HepG2 (cell line): ENCODE measurements around the gene YWHAQ. TPM values are rescaled to one million over a fixed set of nuclear protein-coding genes. Genes with fewer than 3 reads are reported as not detected.

Experiments used
- ARNT ChIP-seq: fragments of 450-650 bp; IDR thresholded peaks from 2 replicates; pipeline ENCODE4 v1.6.1; 2017
- EEA1 ChIP-seq: sonication (generic); formaldehyde crosslinking; IDR thresholded peaks from 2 replicates; pipeline ENCODE4 v1.5.1; 2020; ENCODE audit warnings: mild to moderate bottlenecking, missing genetic modification reagents, borderline replicate concordance
- EHMT2 ChIP-seq: fragments of 200-600 bp; sonication (generic); IDR thresholded peaks from 2 replicates; pipeline ENCODE4 v1.7.0; 2017; ENCODE audit warnings: antibody characterized with exemption, low read depth, low read length, borderline replicate concordance
- EP300 ChIP-seq, 3 experiments: sonication (generic) in 1 of 3; formaldehyde crosslinking in 1 of 3; IDR thresholded peaks; 2 replicates each; pipeline versions ENCODE4 v1.5.1 to v1.6.1; 2011 to 2020; ENCODE audit warnings: low read depth in 2 of 3, low read length in 2 of 3, borderline replicate concordance in 1 of 3, improper control_type of control experiment in 1 of 3, mild to moderate bottlenecking in 1 of 3, missing genetic modification reagents in 1 of 3, moderate library complexity in 1 of 3
- FOXJ3 ChIP-seq: sonication (generic); formaldehyde crosslinking; IDR thresholded peaks from 2 replicates; pipeline ENCODE4 v1.4.0; 2020; ENCODE audit warnings: missing genetic modification reagents, mild to moderate bottlenecking, borderline replicate concordance
- IRF2 ChIP-seq: IDR thresholded peaks from 2 replicates; pipeline ENCODE4 v1.6.1; 2018; ENCODE audit warnings: missing genetic modification reagents, missing compliant biosample characterization
- KDM5A ChIP-seq: fragments of 200-600 bp; sonication (generic); IDR thresholded peaks from 2 replicates; pipeline ENCODE4 v1.7.0; 2018; ENCODE audit warnings: antibody characterized with exemption, mild to moderate bottlenecking, low read length, borderline replicate concordance
- KLF12 ChIP-seq: sonication (generic); formaldehyde crosslinking; IDR thresholded peaks from 2 replicates; pipeline ENCODE4 v1.4.0; 2020; ENCODE audit warnings: missing genetic modification reagents, borderline replicate concordance
- KLF15 ChIP-seq: sonication (generic); formaldehyde crosslinking; IDR thresholded peaks from 2 replicates; pipeline ENCODE4 v1.8.1; 2023; ENCODE audit warnings: borderline replicate concordance, mild to moderate bottlenecking, inconsistent platforms, missing genetic modification reagents, mixed read lengths
- POGK ChIP-seq: sonication (generic); formaldehyde crosslinking; conservative IDR thresholded peaks from 2 replicates; pipeline ENCODE4 v1.8.0; 2022; ENCODE audit warnings: mild to moderate bottlenecking, moderate library complexity, missing genetic modification reagents
- PRPF4 ChIP-seq: fragments of 200-400 bp; formaldehyde crosslinking; IDR thresholded peaks from 2 replicates; pipeline ENCODE4 v1.6.1; 2016; ENCODE audit warnings: low read length, low read depth; ENCODE audit not compliant: poor library complexity, severe bottlenecking
- SATB2 ChIP-seq: sonication (generic); formaldehyde crosslinking; IDR thresholded peaks from 2 replicates; pipeline ENCODE4 v1.5.0; 2020; ENCODE audit warnings: missing genetic modification reagents
- SP2 ChIP-seq: sonication (generic); formaldehyde crosslinking; IDR thresholded peaks from 2 replicates; pipeline ENCODE4 v1.5.1; 2020; ENCODE audit warnings: mild to moderate bottlenecking, missing genetic modification reagents
- TRAFD1 ChIP-seq: sonication (generic); formaldehyde crosslinking; IDR thresholded peaks from 2 replicates; pipeline ENCODE4 v1.5.1; 2020; ENCODE audit warnings: missing genetic modification reagents, mild to moderate bottlenecking, borderline replicate concordance
- ZFAT ChIP-seq: sonication (generic); formaldehyde crosslinking; conservative IDR thresholded peaks from 2 replicates; pipeline ENCODE4 v1.8.1; 2023; ENCODE audit warnings: missing genetic modification reagents, inconsistent platforms
- ZFP36 ChIP-seq: fragments of 150-350 bp; IDR thresholded peaks from 2 replicates; pipeline ENCODE4 v1.6.1; 2018; ENCODE audit warnings: borderline replicate concordance, low read length, low read depth; ENCODE audit not compliant: partially characterized antibody
- ZNF263 ChIP-seq: sonication (generic); formaldehyde crosslinking; IDR thresholded peaks from 2 replicates; pipeline ENCODE4 v1.4.0; 2020; ENCODE audit warnings: missing genetic modification reagents
- ZNF414 ChIP-seq: sonication (generic); formaldehyde crosslinking; IDR thresholded peaks from 2 replicates; pipeline ENCODE4 v1.5.0; 2020; ENCODE audit warnings: missing genetic modification reagents
- ZNF770 ChIP-seq: sonication (generic); formaldehyde crosslinking; IDR thresholded peaks from 2 replicates; pipeline ENCODE4 v1.5.0; 2020; ENCODE audit warnings: mild to moderate bottlenecking, missing genetic modification reagents
- ZSCAN12 ChIP-seq: sonication (generic); formaldehyde crosslinking; IDR thresholded peaks from 2 replicates; pipeline ENCODE4 v1.9.0; 2021; ENCODE audit warnings: mild to moderate bottlenecking, missing genetic modification reagents
- polyA plus RNA-seq, 8 experiments: library from polyadenylated mRNA; depleted of rRNA in 3 of 8; stranded (reverse) in 7 of 8; unstranded in 1 of 8; fragments of >200 nt; fragmentation: Illumina TruSeq in 4 of 8; extraction: Trizol in 4 of 8; gene quantifications; 2 replicates each; pipeline versions ENCODE4 v1.2.1 to v1.2.3, GENCODE V29; 2011 to 2016; ENCODE audit warnings: low read depth in 4 of 8, missing spikeins in 1 of 8, mixed read lengths in 1 of 8; ENCODE audit not compliant: insufficient read depth in 1 of 8
- total RNA-seq, 5 experiments: library from RNA; depleted of rRNA; stranded (reverse); fragments of >200 nt; fragmentation: Illumina TruSeq; extraction: Trizol; gene quantifications; 2 replicates each; pipeline ENCODE4 v1.2.3, GENCODE V29; 2016; ENCODE audit warnings: low read depth in 1 of 5

YWHAQ gene
- total and polyA plus RNA-seq, 2 of the 13 experiments (the other 11 are each of a cell fraction or from before 2014, with no cell fraction given): 160 to 304 TPM

GRCh38 chr2:9630736-9631552, at the start of gene YWHAQ (continued):
- TF ChIP-seq POGK (no peak; the same call in 1 of the 2 replicates), KLF12 (CRISPR knock-in tag) (no peak; the same call in 1 of the 2 replicates), SATB2 (CRISPR knock-in tag) (no peak), ZNF414 (CRISPR knock-in tag) (no peak), TRAFD1 (CRISPR knock-in tag) (no peak; the same call in 1 of the 2 replicates), ZNF263 (no peak), FOXJ3 (CRISPR knock-in tag) (no peak), EEA1 (CRISPR knock-in tag) (0 out of 2 replicates have a peak, but pooled peaks have one; percentile 22), ZNF770 (CRISPR knock-in tag) (peak; percentile 85), IRF2 (CRISPR knock-in tag) (no peak; the same call in 1 of the 2 replicates), KDM5A (peak; percentile 75; the same call in 1 of the 2 replicates), SP2 (peak; percentile 100), EHMT2 (no peak), ZSCAN12 (CRISPR knock-in tag) (no peak; the same call in 1 of the 2 replicates), ARNT (no peak), ZFAT (0 out of 2 replicates have a peak, but pooled peaks have one; percentile 34), ZFP36 (peak; percentile 82), EP300 (IDR thresholded peaks at IDR 0.05; ENCODE audit: low read depth in 2 of 2, low read length in 2 of 2) (peak; percentile 55 to 75; a peak in 2 of 4 replicates), EP300 (CRISPR knock-in tag; IDR thresholded peaks at IDR 0.05; ENCODE audit: borderline replicate concordance) (0 out of 2 replicates have a peak, but pooled peaks have one; percentile 8), KLF15 (CRISPR knock-in tag) (peak; percentile 77; the same call in 1 of the 2 replicates), PRPF4 (no peak)
